ENCODE results near the gene PLA2G4B. TPM values are rescaled to one million over a fixed set of nuclear protein-coding genes. Genes with fewer than 3 reads are reported as not detected.

PLA2G4B gene
- total RNA-seq, 1 experiment from 2014 or later, result 3.7 TPM

DNA sequence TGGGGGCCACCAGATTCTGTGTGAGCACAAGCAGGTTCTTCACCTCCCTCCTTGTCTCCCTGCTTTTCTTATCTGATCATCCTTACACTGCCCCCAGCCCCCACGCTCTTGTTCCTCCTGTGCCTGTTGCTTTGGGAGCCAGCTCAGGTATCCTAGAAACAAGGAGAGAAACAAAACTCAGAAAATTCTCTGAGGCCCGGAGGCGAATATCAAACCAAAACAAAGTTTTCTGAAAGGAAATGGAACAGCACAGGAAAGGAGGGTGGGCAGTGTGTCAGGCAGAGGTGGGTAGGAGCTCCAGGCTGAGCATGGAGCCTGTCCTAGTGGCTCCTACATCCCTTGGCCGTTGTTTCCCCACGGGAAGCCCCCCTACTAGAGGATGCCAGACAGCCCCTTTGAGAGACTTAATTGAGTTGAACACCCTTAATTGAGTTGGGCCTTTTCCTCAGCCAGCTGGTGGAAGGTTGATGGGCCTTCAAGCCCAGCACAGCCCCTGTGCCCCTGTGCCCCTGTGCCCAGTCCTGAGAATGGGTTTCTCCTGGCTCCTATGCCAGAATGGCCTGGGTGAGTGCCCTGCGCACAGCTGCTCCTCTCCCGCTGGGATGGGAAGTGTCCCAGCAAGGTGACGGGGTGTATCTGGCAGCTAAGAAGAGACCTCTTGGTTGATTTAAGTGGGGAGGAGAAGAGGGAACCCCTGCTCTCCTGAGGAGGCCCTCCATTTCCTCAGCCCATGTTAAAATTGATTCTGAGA lies 33.6 kb upstream of the PLA2G4B start:
- no peaks in the 10 kb centered on the region for H3K23me2 ChIP-seq (ENCODE audit: insufficient read length, low read depth, low read length, poor library complexity, severe bottlenecking)
- no CpG with 5 or more reads among the region's 8 CpGs for WGBS (ENCODE audit: extremely low coverage, insufficient read length, low lambda C conversion rate)
- H3K27me3 ChIP-seq (ENCODE audit: insufficient read depth, low read length), result no peaks in the 10 kb centered on the region
- no peak overlapping the region for H2BK5ac ChIP-seq (ENCODE audit: insufficient read length, low read length)
- no peak overlapping the region for H4K5ac ChIP-seq (ENCODE audit: insufficient read length, low read depth, low read length)
- H3K9ac ChIP-seq (ENCODE audit: extremely low read depth, insufficient read length, low read length), result no peak overlapping the region
- peaks cover 0 to 5% (median 2%) of the 10 kb centered on the region in 3 experiments; a peak in 4 of 7 replicates for H3K36me3 Mint-ChIP-seq (ENCODE audit: insufficient read depth in 1 of 3, low read depth in 3 of 3)
- no peaks in the 10 kb centered on the region for H3K9me3 ChIP-seq (ENCODE audit: control insufficient read depth, low read depth, low read length)
- H2BK20ac ChIP-seq (ENCODE audit: low read depth, low read length, poor library complexity, severe bottlenecking), result no peak overlapping the region
- H2AK5ac ChIP-seq (ENCODE audit: insufficient read length, low read length), result no peak overlapping the region
- H2BK12ac ChIP-seq (ENCODE audit: insufficient read length, low read depth, low read length), result no peak overlapping the region
- H3K56ac ChIP-seq (ENCODE audit: insufficient read length, low read depth, low read length), result no peak overlapping the region
- no peak overlapping the region for H3K4me2 ChIP-seq (ENCODE audit: insufficient read depth, insufficient read length, low read length)
- H3K23ac ChIP-seq (ENCODE audit: insufficient read length, low read depth, low read length), result no peak overlapping the region
- no peak overlapping the region for H2AFZ ChIP-seq (ENCODE audit: low read length)
- H3T11ph ChIP-seq (ENCODE audit: low read length), result no peak overlapping the region
- TF ChIP-seq, protein P1, sequence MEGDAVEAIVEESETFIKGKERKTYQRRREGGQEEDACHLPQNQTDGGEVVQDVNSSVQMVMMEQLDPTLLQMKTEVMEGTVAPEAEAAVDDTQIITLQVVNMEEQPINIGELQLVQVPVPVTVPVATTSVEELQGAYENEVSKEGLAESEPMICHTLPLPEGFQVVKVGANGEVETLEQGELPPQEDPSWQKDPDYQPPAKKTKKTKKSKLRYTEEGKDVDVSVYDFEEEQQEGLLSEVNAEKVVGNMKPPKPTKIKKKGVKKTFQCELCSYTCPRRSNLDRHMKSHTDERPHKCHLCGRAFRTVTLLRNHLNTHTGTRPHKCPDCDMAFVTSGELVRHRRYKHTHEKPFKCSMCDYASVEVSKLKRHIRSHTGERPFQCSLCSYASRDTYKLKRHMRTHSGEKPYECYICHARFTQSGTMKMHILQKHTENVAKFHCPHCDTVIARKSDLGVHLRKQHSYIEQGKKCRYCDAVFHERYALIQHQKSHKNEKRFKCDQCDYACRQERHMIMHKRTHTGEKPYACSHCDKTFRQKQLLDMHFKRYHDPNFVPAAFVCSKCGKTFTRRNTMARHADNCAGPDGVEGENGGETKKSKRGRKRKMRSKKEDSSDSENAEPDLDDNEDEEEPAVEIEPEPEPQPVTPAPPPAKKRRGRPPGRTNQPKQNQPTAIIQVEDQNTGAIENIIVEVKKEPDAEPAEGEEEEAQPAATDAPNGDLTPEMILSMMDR (conservative IDR thresholded peaks at IDR 0.05), result no peak
- no peak overlapping the region for H3K4me3 Mint-ChIP-seq
- no peak overlapping the region for H2BK120ac ChIP-seq (ENCODE audit: low read depth, low read length, poor library complexity, severe bottlenecking)
- no peaks in the 10 kb centered on the region for H3K4me1 ChIP-seq (ENCODE audit: insufficient read depth, low read length)
- no peak overlapping the region for H3K18ac ChIP-seq (ENCODE audit: insufficient read length, low read depth, low read length)
- no peak overlapping the region for H4K8ac ChIP-seq (replicated peaks; ENCODE audit: insufficient read length, low read depth, low read length)
- H3K4ac ChIP-seq (ENCODE audit: low read depth, low read length), result no peak overlapping the region
- H3K27me3 Mint-ChIP-seq (ENCODE audit: low read depth), result no peaks in the 10 kb centered on the region
- H2BK15ac ChIP-seq (ENCODE audit: low read depth, low read length), result no peak overlapping the region
- DNase-seq, result no peak
- no peak overlapping the region for H3K14ac ChIP-seq (ENCODE audit: insufficient read depth, low read length)
- no peak overlapping the region for H3K27ac ChIP-seq (ENCODE audit: insufficient read length, low read depth, low read length)
- no peaks in the 10 kb centered on the region; a peak in 1 of 5 replicates for H3K9me3 Mint-ChIP-seq
- no peaks in the 10 kb centered on the region for H4K20me1 ChIP-seq (ENCODE audit: control insufficient read depth, insufficient read depth, insufficient read length)
- no peaks in the 10 kb centered on the region for H3K79me1 ChIP-seq (ENCODE audit: insufficient read depth, low read depth, low read length, poor library complexity, severe bottlenecking)
- peak overlapping the region in 1 of 3 experiments; percentile 17; a peak in 2 of 7 replicates for H3K27ac Mint-ChIP-seq
- no peak overlapping the region for H4K91ac ChIP-seq (ENCODE audit: insufficient read length, low read depth, low read length)
- peaks cover 0 to 16% of the 10 kb centered on the region in 2 experiments; a peak in 3 of 4 replicates for H3K4me1 Mint-ChIP-seq
- H3K79me2 ChIP-seq (ENCODE audit: insufficient read depth, low read length), result no peaks in the 10 kb centered on the region
